ENCODE measurements around the gene CEACAM16. TPM values are rescaled to one million over a fixed set of nuclear protein-coding genes. Genes with fewer than 3 reads are reported as not detected.
"Not testable (repeated sequence)": the region's sequence is repeated elsewhere in the genome, so short reads cannot be mapped to it uniquely, and the experiment has no call there.

Gene CEACAM16
- polyA plus RNA-seq, 1 donor from 2014 or later: not detected

DNA sequence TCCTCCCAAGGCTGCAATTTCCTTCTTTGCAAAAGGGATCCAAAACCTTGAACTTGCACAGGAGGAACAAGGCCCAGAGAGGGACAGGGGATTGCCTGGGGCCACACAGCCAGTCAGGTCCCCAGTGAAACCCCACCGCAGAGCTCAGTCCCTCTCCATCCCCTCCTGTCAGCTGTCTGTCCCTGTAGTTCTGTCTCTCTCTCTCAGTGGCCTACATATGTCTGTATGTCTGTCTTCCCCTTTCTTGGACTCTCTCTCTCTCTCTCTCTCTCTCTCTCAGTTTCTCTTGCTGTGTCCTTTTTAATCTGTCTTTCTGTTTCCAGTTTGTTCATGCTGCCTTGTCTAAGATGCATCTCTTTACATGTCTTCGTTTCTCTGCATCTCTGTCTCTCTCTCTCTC is 16.1 kb upstream of the CEACAM16 start:
- no peaks in the 10 kb centered on the region for H3K27me3 ChIP-seq (ENCODE audit: insufficient read depth, low read depth, low read length)
- H3K4me3 ChIP-seq (ENCODE audit: low read length): no peak overlapping the region
- H3K36me3 ChIP-seq (ENCODE audit: insufficient read depth, low read length): no peaks in the 10 kb centered on the region
- no peak overlapping the region for H3K9ac ChIP-seq (ENCODE audit: low read length)
- H3K9me3 ChIP-seq (ENCODE audit: low read length): no peaks in the 10 kb centered on the region
- H3K4me2 ChIP-seq (ENCODE audit: low read length): no peak overlapping the region
- H2AFZ ChIP-seq (ENCODE audit: low read depth, low read length): no peak overlapping the region
- no peaks in the 10 kb centered on the region for H3F3A ChIP-seq (ENCODE audit: insufficient read depth, low read length, poor library complexity, severe bottlenecking)
- H3K9me2 ChIP-seq (ENCODE audit: insufficient read depth, low read length): no peaks in the 10 kb centered on the region
- H3K27ac ChIP-seq (ENCODE audit: low read length): no peak overlapping the region
- no peaks in the 10 kb centered on the region for H4K20me1 ChIP-seq (ENCODE audit: insufficient read depth)
- no peaks in the 10 kb centered on the region for H3K79me2 ChIP-seq (replicated peaks; ENCODE audit: insufficient read depth, low read length)
- TF ChIP-seq EP300 (conservative IDR thresholded peaks at IDR 0.05; ENCODE audit: poor library complexity, severe bottlenecking) (no peak), SMC3 (conservative IDR thresholded peaks at IDR 0.05; ENCODE audit: poor library complexity) (no peak), RAD21 (conservative IDR thresholded peaks at IDR 0.05) (no peak), MXI1 (conservative IDR thresholded peaks at IDR 0.05; ENCODE audit: poor library complexity, severe bottlenecking) (no peak), EZH2 (IDR thresholded peaks at IDR 0.05; ENCODE audit: borderline replicate concordance, insufficient read depth, low read length, poor library complexity, severe bottlenecking) (no peak), TAF1 (IDR thresholded peaks at IDR 0.05; ENCODE audit: low read depth) (no peak), POLR2AphosphoS5 (IDR thresholded peaks at IDR 0.05) (no peak)
- TF ChIP-seq, protein P1, sequence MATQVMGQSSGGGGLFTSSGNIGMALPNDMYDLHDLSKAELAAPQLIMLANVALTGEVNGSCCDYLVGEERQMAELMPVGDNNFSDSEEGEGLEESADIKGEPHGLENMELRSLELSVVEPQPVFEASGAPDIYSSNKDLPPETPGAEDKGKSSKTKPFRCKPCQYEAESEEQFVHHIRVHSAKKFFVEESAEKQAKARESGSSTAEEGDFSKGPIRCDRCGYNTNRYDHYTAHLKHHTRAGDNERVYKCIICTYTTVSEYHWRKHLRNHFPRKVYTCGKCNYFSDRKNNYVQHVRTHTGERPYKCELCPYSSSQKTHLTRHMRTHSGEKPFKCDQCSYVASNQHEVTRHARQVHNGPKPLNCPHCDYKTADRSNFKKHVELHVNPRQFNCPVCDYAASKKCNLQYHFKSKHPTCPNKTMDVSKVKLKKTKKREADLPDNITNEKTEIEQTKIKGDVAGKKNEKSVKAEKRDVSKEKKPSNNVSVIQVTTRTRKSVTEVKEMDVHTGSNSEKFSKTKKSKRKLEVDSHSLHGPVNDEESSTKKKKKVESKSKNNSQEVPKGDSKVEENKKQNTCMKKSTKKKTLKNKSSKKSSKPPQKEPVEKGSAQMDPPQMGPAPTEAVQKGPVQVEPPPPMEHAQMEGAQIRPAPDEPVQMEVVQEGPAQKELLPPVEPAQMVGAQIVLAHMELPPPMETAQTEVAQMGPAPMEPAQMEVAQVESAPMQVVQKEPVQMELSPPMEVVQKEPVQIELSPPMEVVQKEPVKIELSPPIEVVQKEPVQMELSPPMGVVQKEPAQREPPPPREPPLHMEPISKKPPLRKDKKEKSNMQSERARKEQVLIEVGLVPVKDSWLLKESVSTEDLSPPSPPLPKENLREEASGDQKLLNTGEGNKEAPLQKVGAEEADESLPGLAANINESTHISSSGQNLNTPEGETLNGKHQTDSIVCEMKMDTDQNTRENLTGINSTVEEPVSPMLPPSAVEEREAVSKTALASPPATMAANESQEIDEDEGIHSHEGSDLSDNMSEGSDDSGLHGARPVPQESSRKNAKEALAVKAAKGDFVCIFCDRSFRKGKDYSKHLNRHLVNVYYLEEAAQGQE (IDR thresholded peaks at IDR 0.05; ENCODE audit: borderline replicate concordance): no peak
- TF ChIP-seq, protein P2, sequence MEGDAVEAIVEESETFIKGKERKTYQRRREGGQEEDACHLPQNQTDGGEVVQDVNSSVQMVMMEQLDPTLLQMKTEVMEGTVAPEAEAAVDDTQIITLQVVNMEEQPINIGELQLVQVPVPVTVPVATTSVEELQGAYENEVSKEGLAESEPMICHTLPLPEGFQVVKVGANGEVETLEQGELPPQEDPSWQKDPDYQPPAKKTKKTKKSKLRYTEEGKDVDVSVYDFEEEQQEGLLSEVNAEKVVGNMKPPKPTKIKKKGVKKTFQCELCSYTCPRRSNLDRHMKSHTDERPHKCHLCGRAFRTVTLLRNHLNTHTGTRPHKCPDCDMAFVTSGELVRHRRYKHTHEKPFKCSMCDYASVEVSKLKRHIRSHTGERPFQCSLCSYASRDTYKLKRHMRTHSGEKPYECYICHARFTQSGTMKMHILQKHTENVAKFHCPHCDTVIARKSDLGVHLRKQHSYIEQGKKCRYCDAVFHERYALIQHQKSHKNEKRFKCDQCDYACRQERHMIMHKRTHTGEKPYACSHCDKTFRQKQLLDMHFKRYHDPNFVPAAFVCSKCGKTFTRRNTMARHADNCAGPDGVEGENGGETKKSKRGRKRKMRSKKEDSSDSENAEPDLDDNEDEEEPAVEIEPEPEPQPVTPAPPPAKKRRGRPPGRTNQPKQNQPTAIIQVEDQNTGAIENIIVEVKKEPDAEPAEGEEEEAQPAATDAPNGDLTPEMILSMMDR (IDR thresholded peaks at IDR 0.05; ENCODE audit: poor library complexity, severe bottlenecking): no peak

DNA sequence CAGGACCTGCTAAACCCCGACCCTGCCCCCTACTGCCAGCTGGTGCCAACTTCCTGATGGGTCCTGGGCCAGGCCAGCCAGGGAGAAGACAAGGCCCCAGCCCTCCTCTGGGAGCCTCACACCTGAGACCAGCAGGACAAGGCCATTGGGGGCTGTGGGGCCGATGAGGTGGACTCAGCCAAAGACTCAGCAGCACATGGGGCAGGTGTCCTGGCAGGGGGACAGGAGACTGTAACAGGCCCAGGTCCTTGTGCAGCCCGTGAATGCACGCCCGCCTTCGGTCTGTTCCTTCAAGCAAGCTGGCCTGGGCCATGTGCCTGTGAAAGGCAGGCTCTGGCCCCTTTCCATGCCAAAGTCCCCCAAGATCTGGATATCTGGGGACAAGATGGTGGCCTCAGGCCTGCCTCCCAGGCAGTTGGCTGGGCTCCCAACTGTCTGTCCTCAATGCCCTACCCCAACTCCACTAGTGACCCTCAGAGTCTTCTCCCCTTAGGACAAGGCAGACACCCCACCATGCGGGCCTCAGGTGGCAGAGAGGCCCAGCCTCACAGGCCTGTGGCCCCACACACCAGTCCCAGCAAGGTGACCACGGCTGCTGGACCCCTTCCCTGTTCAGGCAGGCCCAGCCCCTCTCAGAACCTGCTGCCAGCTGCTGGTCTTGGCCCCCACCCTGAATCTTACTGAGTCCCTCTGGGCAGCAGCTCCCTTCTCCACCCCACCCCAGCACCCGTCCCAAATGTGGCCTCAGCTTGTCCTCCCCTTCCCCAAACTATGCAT is 15.3 kb upstream of the CEACAM16 start:
- no peaks in the 10 kb centered on the region for H3F3A ChIP-seq (ENCODE audit: insufficient read depth, low read length, poor library complexity, severe bottlenecking)
- H3K4me2 ChIP-seq (ENCODE audit: low read length): no peak overlapping the region
- no peaks in the 10 kb centered on the region for H3K27me3 ChIP-seq (ENCODE audit: insufficient read depth, low read depth, low read length)
- no peak overlapping the region for H3K9ac ChIP-seq (ENCODE audit: low read length)
- no peak for TF ChIP-seq TAF1 (IDR thresholded peaks at IDR 0.05; ENCODE audit: low read depth)
- no peak for TF ChIP-seq EZH2 (IDR thresholded peaks at IDR 0.05; ENCODE audit: borderline replicate concordance, insufficient read depth, low read length, poor library complexity, severe bottlenecking)
- no peak for TF ChIP-seq SMC3 (conservative IDR thresholded peaks at IDR 0.05; ENCODE audit: poor library complexity)
- no peak for TF ChIP-seq EP300 (conservative IDR thresholded peaks at IDR 0.05; ENCODE audit: poor library complexity, severe bottlenecking)
- no peak for TF ChIP-seq MXI1 (conservative IDR thresholded peaks at IDR 0.05; ENCODE audit: poor library complexity, severe bottlenecking)
- TF ChIP-seq, protein P1 (IDR thresholded peaks at IDR 0.05; ENCODE audit: borderline replicate concordance): no peak
- TF ChIP-seq RAD21 (conservative IDR thresholded peaks at IDR 0.05): no peak
- TF ChIP-seq, protein P2 (IDR thresholded peaks at IDR 0.05; ENCODE audit: poor library complexity, severe bottlenecking): no peak
- no peak for TF ChIP-seq POLR2AphosphoS5 (IDR thresholded peaks at IDR 0.05)
- H3K27ac ChIP-seq (ENCODE audit: low read length): no peak overlapping the region
- no peaks in the 10 kb centered on the region for H3K9me2 ChIP-seq (ENCODE audit: insufficient read depth, low read length)
- no peak overlapping the region for H3K4me3 ChIP-seq (ENCODE audit: low read length)
- no peak overlapping the region for H2AFZ ChIP-seq (ENCODE audit: low read depth, low read length)
- no peaks in the 10 kb centered on the region for H4K20me1 ChIP-seq (ENCODE audit: insufficient read depth)
- no peaks in the 10 kb centered on the region for H3K36me3 ChIP-seq (ENCODE audit: insufficient read depth, low read length)
- H3K9me3 ChIP-seq (ENCODE audit: low read length): no peaks in the 10 kb centered on the region
- H3K79me2 ChIP-seq (replicated peaks; ENCODE audit: insufficient read depth, low read length): no peaks in the 10 kb centered on the region

DNA sequence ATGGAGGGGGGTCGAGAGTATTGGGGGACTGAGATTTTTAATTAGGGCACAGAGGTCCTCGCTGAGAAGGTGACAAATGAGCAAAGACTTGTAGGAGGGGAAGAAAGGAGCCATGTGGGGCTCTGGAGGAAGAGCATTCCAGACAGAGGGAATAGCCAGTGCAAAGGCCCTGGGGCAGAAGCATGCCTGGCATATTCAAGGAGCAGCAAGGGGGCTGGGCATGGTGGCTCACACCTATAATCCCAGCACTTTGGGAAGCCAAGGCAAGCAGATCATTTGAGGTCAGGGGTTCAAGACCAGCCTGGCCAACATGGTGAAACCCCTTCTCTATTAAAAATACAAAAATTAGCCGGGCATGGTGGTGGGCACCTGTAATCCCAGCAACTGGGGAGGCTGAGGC is 14.6 kb upstream of the CEACAM16 start:
- not testable (repeated sequence) for H3K4me3 ChIP-seq (ENCODE audit: low read length); H3K27ac ChIP-seq (ENCODE audit: low read length); H2AFZ ChIP-seq (ENCODE audit: low read depth, low read length); H3F3A ChIP-seq (ENCODE audit: insufficient read depth, low read length, poor library complexity, severe bottlenecking); H3K79me2 ChIP-seq (replicated peaks; ENCODE audit: insufficient read depth, low read length); H3K36me3 ChIP-seq (ENCODE audit: insufficient read depth, low read length); H3K9me2 ChIP-seq (ENCODE audit: insufficient read depth, low read length); H3K9ac ChIP-seq (ENCODE audit: low read length); H4K20me1 ChIP-seq (ENCODE audit: insufficient read depth); H3K27me3 ChIP-seq (ENCODE audit: insufficient read depth, low read depth, low read length); H3K4me2 ChIP-seq (ENCODE audit: low read length); H3K9me3 ChIP-seq (ENCODE audit: low read length)
